ENCODE data around the gene MOGAT3.
"Not testable (repeated sequence)": the region's sequence is repeated elsewhere in the genome, so short reads cannot be mapped to it uniquely, and the experiment has no call there.

The MOGAT3 gene

DNA sequence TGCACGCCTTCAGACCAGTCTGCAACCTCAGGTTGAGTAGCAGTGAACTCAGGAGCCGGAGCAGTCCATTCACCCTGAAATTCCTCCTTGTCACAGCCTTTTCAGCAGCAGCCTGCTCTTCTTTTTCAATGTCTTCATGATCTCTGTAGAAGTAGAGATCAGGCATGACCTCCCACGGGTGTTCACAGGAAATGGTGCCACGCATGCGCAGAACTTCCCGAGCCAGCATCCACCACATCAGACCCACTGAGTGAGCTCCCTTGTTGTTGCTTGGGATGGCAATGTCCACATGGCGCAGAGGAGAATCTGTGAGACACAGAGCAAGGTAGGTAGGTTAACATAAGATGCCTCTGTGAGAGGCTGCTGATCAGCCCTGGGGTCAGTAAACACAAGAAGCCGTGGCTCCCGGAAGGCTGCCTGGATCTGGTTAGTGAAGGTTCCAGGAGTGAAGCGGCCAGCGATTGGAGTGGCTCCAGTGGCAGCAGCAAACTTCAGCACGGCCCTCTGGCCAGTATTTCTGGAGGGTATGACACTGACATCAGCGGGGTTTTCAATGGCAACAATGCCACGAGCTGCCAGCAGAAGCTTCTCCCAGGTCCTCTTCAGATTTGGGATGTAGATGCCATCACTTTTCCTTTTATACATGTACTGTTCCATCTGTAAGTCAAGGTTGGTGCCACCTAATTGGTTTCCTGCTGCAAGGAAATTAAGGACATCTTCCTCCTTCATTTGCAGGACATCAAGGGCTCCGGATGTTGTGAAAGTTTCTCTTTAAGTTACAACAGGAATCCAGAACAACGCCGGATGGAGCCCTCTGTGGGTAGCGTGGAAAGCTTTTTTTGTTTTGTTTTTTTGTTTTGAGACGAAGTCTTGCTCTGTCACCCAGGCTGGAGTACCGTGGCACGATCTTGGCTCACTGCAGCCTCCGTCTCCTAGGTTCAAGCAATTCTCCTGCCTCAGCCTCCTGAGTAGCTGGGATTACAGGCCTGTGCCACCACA lies 3.2 kb upstream of the MOGAT3 start:
- DNase-seq, result peak; percentile 41

DNA sequence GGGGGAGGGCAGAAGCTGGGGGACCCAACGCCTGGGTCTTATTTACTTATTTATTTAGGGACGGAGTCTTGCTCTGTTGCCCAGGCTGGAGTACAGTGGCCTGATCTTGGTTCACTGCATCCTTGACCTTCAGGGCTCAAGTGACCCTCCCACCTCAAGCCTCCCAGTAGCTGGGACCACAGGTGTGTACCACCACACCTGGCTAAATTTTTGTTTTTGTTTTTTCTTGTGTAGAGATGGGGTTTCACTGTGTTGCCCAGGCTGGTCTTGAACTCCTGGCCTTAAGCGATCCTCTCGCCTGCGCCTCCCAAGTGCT lies 1.7 kb upstream of the MOGAT3 start:
- no peak for DNase-seq

GRCh38 chr7:101201695-101202602 lies 1.1 kb upstream of the MOGAT3 start:
- no peak for DNase-seq

DNA sequence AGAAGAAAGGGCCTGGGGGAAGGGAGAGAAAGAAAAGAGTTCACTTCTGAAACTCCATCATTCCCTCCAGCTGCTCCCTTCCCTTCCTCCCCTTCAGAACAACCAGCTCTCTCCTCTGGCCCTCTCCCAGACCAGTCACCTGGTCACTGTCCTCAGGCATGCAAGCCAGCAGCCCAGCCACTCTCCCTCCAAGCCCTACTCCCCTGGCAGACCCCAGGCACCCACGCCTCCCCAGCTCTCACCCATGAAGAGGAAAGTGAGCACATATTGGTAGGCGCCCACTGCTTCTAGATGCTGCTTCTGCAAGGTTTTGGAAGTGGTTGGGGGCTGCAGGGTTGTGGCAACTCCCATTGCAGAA lies 353 bp downstream of the MOGAT3 start:
- no peak for DNase-seq

GRCh38 chr7:101199522-101199921 lies 1.3 kb downstream of the MOGAT3 start:
- DNase-seq, result not testable (repeated sequence)

GRCh38 chr7:101198476-101198875 lies 2.4 kb downstream of the MOGAT3 start:
- no peak for DNase-seq

DNA sequence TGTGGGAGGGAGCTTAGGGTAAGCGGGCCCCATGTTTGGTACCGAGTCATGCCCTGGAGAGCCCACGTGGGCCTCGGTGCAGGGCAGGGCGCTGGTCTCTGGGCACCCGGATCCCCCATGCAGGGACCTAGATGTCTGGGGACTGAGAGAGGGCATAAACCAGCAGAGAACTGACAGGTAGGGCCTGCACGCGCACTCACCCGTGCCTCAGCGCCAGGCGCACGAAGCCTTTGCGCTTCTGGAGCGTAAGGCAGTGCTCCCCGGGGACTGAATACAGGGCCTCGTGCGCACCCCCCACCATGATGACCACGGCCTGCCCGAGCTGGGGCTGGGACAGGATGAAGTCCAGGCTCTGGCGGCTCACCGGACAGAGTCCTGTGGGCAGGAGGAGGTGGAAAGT lies 2.8 kb downstream of the MOGAT3 start:
- no peak for DNase-seq

GRCh38 chr7:101195884-101196283 lies 5.0 kb downstream of the MOGAT3 start:
- DNase-seq, result no peak

DNA sequence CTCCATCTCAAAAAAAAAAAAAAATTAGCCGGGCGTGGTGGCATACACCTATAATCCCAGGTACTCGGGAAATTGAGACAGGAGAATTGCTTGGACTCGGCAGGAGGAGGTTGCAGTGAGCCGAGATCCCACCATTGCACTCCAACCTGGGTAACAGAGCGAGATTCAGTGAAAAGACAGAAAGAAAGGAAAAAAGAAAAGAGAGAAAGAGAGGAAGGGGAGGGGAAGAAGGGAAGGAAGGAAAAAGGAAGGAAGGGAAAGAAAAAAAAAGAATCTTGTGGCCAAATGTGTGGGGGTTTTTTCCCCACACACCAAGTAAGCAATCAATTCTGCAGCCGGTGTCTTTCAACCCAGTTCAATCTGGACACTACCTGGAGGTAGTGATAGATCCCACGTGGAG lies 11.7 kb downstream of the MOGAT3 start:
- no peak for DNase-seq

- no peak for DNase-seq
Measured at GRCh38 chr7:101186844-101187428, 13.9 kb downstream of the MOGAT3 start.

- DNase-seq, result no peak
Measured at GRCh38 chr7:101186194-101186593, 14.6 kb downstream of the MOGAT3 start.

DNA sequence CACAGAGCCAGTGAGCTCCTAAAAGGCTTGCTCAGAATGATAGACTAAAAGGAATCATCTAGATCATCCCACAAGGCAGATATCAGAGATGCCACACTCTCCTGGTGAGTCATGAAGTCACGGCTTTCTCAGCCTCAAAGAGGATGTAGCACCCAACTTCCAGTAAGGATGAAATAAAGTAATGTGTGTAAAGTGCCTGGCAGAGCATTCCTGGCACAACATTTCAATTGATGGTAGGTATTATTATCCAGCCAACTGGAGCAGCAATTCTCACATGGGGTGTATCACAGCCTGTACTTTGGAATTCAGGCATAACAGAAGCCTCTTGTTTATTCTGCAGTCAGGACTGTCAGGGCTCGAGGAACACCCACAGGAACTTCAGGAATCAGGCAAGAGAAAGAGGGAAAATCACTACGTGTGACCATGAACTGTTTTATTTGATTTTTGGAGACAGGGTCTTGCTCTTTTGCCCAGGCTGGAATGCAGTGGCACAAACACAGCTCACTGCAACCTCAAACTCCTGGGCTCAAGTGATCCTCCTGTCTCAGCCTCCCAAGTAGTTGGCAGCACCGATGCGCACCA lies 15.5 kb downstream of the MOGAT3 start:
- DNase-seq, result no peak

DNA sequence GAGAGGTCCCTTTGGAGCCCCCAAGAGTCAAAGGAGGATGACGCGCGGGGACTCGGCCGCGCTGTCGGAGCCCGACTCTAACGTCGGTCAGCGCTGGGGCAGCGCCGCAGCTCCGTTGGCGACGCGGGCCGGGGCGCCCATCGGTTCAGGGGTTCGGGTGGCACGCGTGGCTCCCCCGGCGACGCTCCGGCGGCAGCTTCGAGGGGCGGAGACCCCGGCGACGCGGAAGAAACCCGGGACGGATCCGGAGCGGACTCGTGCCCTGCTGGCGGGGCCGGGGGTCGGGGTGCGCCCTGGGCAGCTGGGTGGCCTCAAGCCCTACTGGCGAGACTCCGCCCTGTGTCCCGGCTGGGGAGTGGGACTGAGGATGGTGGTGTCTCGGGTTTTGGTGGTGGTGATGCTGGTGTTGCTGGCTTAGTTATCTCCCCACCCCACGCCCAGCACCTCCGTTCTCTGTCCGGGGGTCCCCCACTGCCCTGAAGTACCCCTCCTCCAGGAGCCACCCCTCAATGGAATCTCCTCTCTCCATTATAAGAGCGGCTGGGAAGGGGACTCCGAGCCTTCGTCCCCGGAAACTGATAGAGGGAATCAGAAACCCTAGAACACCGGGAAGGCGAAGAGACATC lies 20.6 kb downstream of the MOGAT3 start, which contains the start of gene NAT16:
TSS of gene NAT16 (minus strand) at position 164 of the 626 bp plus-strand sequence. CDS start 5,486 bp downstream, outside the sequence.
- no peak for DNase-seq

GRCh38 chr7:101179713-101180112 lies 21.1 kb downstream of the MOGAT3 start:
- no peak for DNase-seq

- no peak for DNase-seq
Measured at GRCh38 chr7:101179117-101179516, 21.7 kb downstream of the MOGAT3 start.

- DNase-seq, result no peak
Measured at GRCh38 chr7:101177644-101178043, 23.2 kb downstream of the MOGAT3 start.

DNA sequence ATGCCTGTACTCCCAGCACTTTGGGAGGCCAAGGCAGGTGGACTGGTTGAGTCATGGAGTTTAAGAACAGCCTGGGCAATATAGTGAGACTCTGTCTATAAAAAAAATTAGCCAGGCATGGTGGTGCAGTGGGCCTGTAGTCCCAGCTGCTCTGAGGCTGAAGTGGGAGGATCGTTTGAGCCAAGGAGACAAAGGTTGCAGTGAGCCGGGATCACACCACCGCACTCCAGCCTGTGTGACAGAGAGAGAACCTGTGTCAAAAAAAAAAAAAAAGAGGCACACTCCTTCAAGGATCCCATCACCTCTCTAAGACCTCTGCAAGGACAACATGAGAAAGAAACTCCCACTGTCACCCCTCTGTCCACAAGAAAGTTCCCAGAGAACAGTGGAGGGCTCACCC lies 25.2 kb downstream of the MOGAT3 start:
- DNase-seq, result no peak

GRCh38 chr7:101174322-101174854 lies 26.4 kb downstream of the MOGAT3 start:
- DNase-seq, result no peak

GRCh38 chr7:101173752-101174244 lies 27.0 kb downstream of the MOGAT3 start:
- DNase-seq, result peak; percentile 50

DNA sequence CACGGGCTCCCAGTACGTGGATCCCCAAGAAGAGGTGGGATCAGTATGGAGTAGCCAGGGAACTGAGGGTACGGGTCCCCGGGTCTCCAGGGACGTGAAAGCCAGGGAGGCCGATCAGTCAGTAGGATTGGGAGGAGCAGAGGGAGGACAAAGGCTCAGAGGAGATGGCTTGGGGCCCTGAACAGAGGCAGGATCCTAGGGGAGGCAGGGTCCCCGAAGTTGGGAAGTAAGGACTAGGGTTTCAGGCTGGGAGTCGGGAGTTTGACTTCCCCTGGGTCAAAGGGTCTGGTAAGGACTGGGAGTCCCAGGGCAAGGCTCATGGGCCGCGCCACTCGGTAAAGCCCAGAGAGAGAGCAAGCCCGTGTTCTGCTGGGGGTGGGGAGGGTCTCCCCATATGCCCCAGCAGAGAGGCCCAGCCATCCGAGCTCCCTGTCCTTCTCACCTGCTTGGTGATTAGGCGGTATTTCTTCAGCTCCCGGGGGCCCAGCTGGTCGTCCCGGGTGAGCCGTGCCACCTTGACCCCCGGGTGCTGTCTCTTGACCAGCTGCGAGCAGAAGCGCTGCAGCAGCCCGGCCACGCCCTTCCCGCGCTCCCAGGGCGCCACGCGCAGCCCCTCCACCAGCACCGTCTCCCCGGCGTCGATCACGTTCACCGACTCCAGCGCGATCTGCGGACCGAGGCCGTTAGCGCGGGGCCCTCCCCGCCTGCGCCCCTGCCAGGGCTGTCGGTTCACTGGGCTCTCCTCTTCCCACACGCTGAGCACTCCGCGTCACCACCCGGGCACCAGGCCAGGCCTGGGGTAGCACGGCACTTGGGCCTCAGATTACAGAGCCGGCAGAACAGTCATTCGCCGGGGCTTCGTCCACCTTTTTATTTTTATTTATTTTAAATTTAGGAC lies 27.7 kb downstream of the MOGAT3 start:
- DNase-seq, result no peak

All from central memory CD4-positive, alpha-beta T cell (primary cell).